IMR-90 (cell line): ENCODE results near the gene MYORG. TPM values are rescaled to one million over a fixed set of nuclear protein-coding genes. Genes with fewer than 3 reads are reported as not detected.

Source experiments
- ATAC-seq: fragments of 200-7000 bp; cut with Tn5 transposase; 2 replicates; pipeline ENCODE4 v1.9.1; 2020; ENCODE audit warnings: low read depth, mild to moderate bottlenecking, moderate library complexity
- BruUV-seq: library from RNA; stranded (reverse); fragments of 400-500 nt; replicated peaks from 2 replicates; lab custom pipeline; 2021; lab: Mats Ljungman, UMichigan
- CTCF ChIA-PET: fragments of 300-600 bp; formaldehyde crosslinking; extraction: SDS; loops from one replicate; lab custom pipeline; 2021; ENCODE audit warnings: antibody characterized with exemption; lab: Yijun Ruan, JAX
- POLR2A ChIA-PET: fragments of 300-600 bp; sonication (Branson Sonifier 250); formaldehyde crosslinking; loops from one replicate; lab custom pipeline; 2022; ENCODE audit warnings: antibody characterized with exemption; ENCODE audit not compliant: unreplicated experiment; lab: Charles Lee
- DNase-seq: peaks from one replicate; pipeline ENCODE4 v3.0.0; 2013
- H2AFZ ChIP-seq: replicated peaks from 2 replicates; pipeline ENCODE3; 2013; ENCODE audit warnings: low read length, mild to moderate bottlenecking; ENCODE audit not compliant: poor library complexity
- H2AK5ac ChIP-seq: 2 replicates; pipeline ENCODE4 v1.6.1; 2013; ENCODE audit warnings: low read depth, low read length, inconsistent platforms
- H2AK9ac ChIP-seq: replicated peaks from 2 replicates; pipeline ENCODE3; 2013; ENCODE audit warnings: mild to moderate bottlenecking, low read depth, low read length, moderate library complexity; ENCODE audit not compliant: poor library complexity
- H2BK120ac ChIP-seq: 2 replicates; pipeline ENCODE4 v1.6.1; 2013; ENCODE audit warnings: low read depth, low read length, inconsistent platforms
- H2BK15ac ChIP-seq: 3 replicates; pipeline ENCODE4 v1.6.1; 2013; ENCODE audit warnings: low read depth, low read length, inconsistent platforms
- H2BK20ac ChIP-seq: 2 replicates; pipeline ENCODE4 v1.6.1; 2013; ENCODE audit warnings: low read depth, mild to moderate bottlenecking, inconsistent platforms, low read length, moderate library complexity
- H2BK5ac ChIP-seq: 2 replicates; pipeline ENCODE4 v1.6.1; 2013; ENCODE audit warnings: mild to moderate bottlenecking, low read depth, low read length, inconsistent platforms; ENCODE audit not compliant: poor library complexity, severe bottlenecking
- H3K14ac ChIP-seq: replicated peaks from 2 replicates; pipeline ENCODE4 v1.6.1; 2013; ENCODE audit warnings: low read depth, low read length, inconsistent platforms
- H3K18ac ChIP-seq: 2 replicates; pipeline ENCODE4 v1.6.1; 2013; ENCODE audit warnings: low read depth, low read length, control low read depth
- H3K23ac ChIP-seq: 2 replicates; pipeline ENCODE4 v1.6.1; 2013; ENCODE audit warnings: low read depth, low read length, inconsistent platforms
- H3K27ac ChIP-seq: 2 replicates; pipeline ENCODE4 v1.5.1; 2013; ENCODE audit warnings: mild to moderate bottlenecking, control low read depth, low read length; ENCODE audit not compliant: insufficient read depth
- H3K27me3 ChIP-seq: 2 replicates; pipeline ENCODE4 v1.6.1; 2013; ENCODE audit warnings: low read length; ENCODE audit not compliant: control insufficient read depth, insufficient read depth
- H3K36me3 ChIP-seq: 2 replicates; pipeline ENCODE4 v1.6.1; 2013; ENCODE audit warnings: low read length, mixed read lengths; ENCODE audit not compliant: control insufficient read depth, insufficient read depth
- H3K4ac ChIP-seq: 2 replicates; pipeline ENCODE4 v1.6.1; 2013; ENCODE audit warnings: low read depth, low read length, inconsistent platforms
- H3K4me1 ChIP-seq: 2 replicates; pipeline ENCODE4 v1.6.1; 2013; ENCODE audit warnings: low read length, mixed read lengths; ENCODE audit not compliant: control insufficient read depth, insufficient read depth
- H3K4me2 ChIP-seq: 2 replicates; pipeline ENCODE4 v1.6.1; 2013; ENCODE audit warnings: low read depth, mild to moderate bottlenecking, control low read depth, low read length, moderate library complexity
- H3K4me3 ChIP-seq: 2 replicates; pipeline ENCODE4 v1.5.1; 2013; ENCODE audit warnings: low read depth, mild to moderate bottlenecking, control low read depth, low read length, moderate library complexity; ENCODE audit not compliant: insufficient read depth
- H3K56ac ChIP-seq: 2 replicates; pipeline ENCODE4 v1.6.1; 2013; ENCODE audit warnings: low read length, inconsistent platforms; ENCODE audit not compliant: insufficient read depth; ENCODE audit errors: extremely low read depth
- H3K79me1 ChIP-seq, 2 experiments: 2 replicates each; pipeline ENCODE4 v1.6.1; 2013; ENCODE audit warnings: low read length in 2 of 2, inconsistent platforms in 1 of 2, low read depth in 1 of 2
- H3K9ac ChIP-seq: 2 replicates; pipeline ENCODE4 v1.6.1; 2013; ENCODE audit warnings: low read depth, low read length, control low read depth
- H3K9me1 ChIP-seq: 2 replicates; pipeline ENCODE4 v1.6.1; 2013; ENCODE audit warnings: low read length, inconsistent platforms; ENCODE audit not compliant: insufficient read depth
- H3K9me3 ChIP-seq: 2 replicates; pipeline ENCODE4 v1.6.1; 2013; ENCODE audit warnings: low read length; ENCODE audit not compliant: control insufficient read depth, insufficient read depth
- H4K20me1 ChIP-seq: 2 replicates; pipeline ENCODE4 v1.6.1; 2013; ENCODE audit warnings: low read length, inconsistent platforms; ENCODE audit not compliant: insufficient read depth
- H4K5ac ChIP-seq: 2 replicates; pipeline ENCODE4 v1.6.1; 2013; ENCODE audit warnings: mild to moderate bottlenecking, low read depth, low read length, control low read depth
- H4K8ac ChIP-seq, 2 experiments: 2 replicates each; pipeline ENCODE4 v1.6.1; 2013; ENCODE audit warnings: low read depth in 2 of 2, low read length in 2 of 2, control low read depth in 1 of 2, inconsistent platforms in 1 of 2
- H4K91ac ChIP-seq: 2 replicates; pipeline ENCODE4 v1.6.1; 2013; ENCODE audit warnings: low read depth, low read length, inconsistent platforms; ENCODE audit not compliant: insufficient read depth
- RAD21 ChIP-seq: IDR thresholded peaks from 2 replicates; pipeline ENCODE4 v1.6.1; 2012; ENCODE audit warnings: low read length, improper control_type of control experiment
- WGBS, 2 experiments: methylation state at CpG; one replicate each; pipeline versions ENCODE4 v1.1.5 to v1.1.7; 2013; ENCODE audit warnings: missing lambda C conversion rate in 2 of 2; ENCODE audit not compliant: insufficient read length in 1 of 2; ENCODE audit errors: extremely low coverage in 2 of 2; 5-methylcytosine and 5-hydroxymethylcytosine counted together
- dilution Hi-C: fragments of 300-500 bp; cut with HindIII; formaldehyde crosslinking; loops from one replicate; pipeline ENCODE4 v1.14.3; 2018; ENCODE audit warnings: low sequenced_read_pairs; ENCODE audit not compliant: unreplicated experiment
- in situ Hi-C: fragments of 300-500 bp; cut with MboI; formaldehyde crosslinking; loops from 3 replicates; pipeline ENCODE4 v1.14.3; 2019; ENCODE audit warnings: low sequenced_read_pairs, inconsistent platforms, mixed read lengths
- intact Hi-C: fragments of 100-400 bp; cut with micrococcal nuclease; formaldehyde crosslinking; loops from 2 replicates; pipeline ENCODE4 v1.10.0; 2022
- polyA plus RNA-seq, 3 experiments: library from polyadenylated mRNA; depleted of rRNA; stranded (reverse); fragments of >200 nt; gene quantifications; 2 replicates each; pipeline ENCODE4 v1.2.3, GENCODE V29; 2012; ENCODE audit warnings: low replicate concordance in 1 of 3
- total RNA-seq: library from RNA; depleted of rRNA; stranded (reverse); fragments of >200 nt; gene quantifications from 2 replicates; pipeline ENCODE4 v1.2.3, GENCODE V29; 2012

MYORG gene
- total and polyA plus RNA-seq, 2 of the 4 experiments (the other 2 are of a cell fraction), result 0.36 to 0.60 TPM

DNA sequence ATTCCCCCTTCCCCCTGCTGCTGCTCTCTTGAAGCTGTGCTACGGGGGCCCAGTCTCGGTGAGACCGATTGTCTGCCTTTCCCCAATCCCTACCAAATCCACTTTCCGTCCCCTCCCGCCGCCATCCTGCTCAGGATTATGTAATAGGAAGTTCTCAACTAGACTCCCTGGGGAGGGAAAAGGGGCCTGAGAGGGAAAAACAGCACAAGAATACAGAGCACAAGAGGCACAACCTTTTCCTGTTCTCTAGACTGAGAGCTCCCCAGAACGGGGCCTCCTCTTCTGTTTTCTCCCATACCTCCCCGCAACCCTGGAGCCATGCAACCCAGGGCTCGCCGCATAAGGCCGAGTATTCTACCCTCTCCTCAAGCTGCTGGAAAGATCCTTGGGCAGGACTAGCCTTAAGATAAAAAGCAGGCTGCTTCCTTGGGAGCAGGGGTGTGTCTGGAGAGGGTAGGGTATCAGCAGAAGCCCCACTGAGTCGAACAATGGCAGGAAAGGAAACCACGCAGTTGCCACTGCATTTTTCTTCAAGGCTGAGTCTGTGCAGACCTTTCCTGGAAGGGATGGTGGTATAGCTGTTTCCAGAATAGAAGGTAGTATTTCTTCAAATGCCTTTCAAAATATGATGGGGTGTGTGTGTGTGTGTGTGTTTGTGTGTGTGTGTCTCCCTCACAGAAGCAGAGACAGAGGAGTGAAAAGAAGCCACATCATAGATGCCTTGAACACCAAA is 12.9 kb downstream of the MYORG start:
- no peak for TF ChIP-seq RAD21
- no peak overlapping the region for H3K4ac ChIP-seq
- no peak overlapping the region for H3K9ac ChIP-seq
- no peak overlapping the region for H3K4me3 ChIP-seq
- H4K5ac ChIP-seq, result no peak overlapping the region
- BruUV-seq, result no TSS peak
- H3K9me1 ChIP-seq, result no peaks in the 10 kb centered on the region
- in situ Hi-C loops, result no loop called here
- H2BK5ac ChIP-seq, result no peak overlapping the region
- H3K79me1 ChIP-seq, result no peaks in the 10 kb centered on the region
- intact Hi-C loops, result no loop called here
- no peak overlapping the region for H3K14ac ChIP-seq
- H4K91ac ChIP-seq, result no peak overlapping the region
- no peak overlapping the region for H3K56ac ChIP-seq
- H2AK9ac ChIP-seq, result no peak overlapping the region
- WGBS, 2 experiments, result 80% methylated on average over 1 of the region's 13 CpGs; no CpG with 5 or more reads in 1 of the 2 experiments
- no peak for DNase-seq
- H2BK15ac ChIP-seq, result no peak overlapping the region
- no peak overlapping the region for H2BK120ac ChIP-seq
- no peak overlapping the region for H3K23ac ChIP-seq
- H4K8ac ChIP-seq, result no peak overlapping the region
- H2AK5ac ChIP-seq, result no peak overlapping the region
- no peak overlapping the region for H2AFZ ChIP-seq
- ChIA-PET POLR2A (no interaction called here), CTCF (no interaction called here)
- no peaks in the 10 kb centered on the region for H3K4me1 ChIP-seq
- no peak for ATAC-seq
- H2BK20ac ChIP-seq, result no peak overlapping the region
- dilution Hi-C loops, result no loop called here
- H3K4me2 ChIP-seq, result no peak overlapping the region
- no peaks in the 10 kb centered on the region for H3K9me3 ChIP-seq
- H3K27me3 ChIP-seq, result 0 out of 2 replicates have a peak, but pooled peaks cover 2% of the 10 kb centered on the region
- no peaks in the 10 kb centered on the region for H3K36me3 ChIP-seq
- no peak overlapping the region for H3K27ac ChIP-seq
- no peak overlapping the region for H3K18ac ChIP-seq
- H4K20me1 ChIP-seq, result no peaks in the 10 kb centered on the region
